IPS-NIHi11 (cell line): ENCODE results near the gene CCT6B.
"Not testable (repeated sequence)": the region's sequence is repeated elsewhere in the genome, so short reads cannot be mapped to it uniquely, and the experiment has no call there.

Experiments used
- DNase-seq: peaks from one replicate; pipeline ENCODE4 v3.0.0; 2012; ENCODE audit warnings: mixed read lengths, low spot score

Gene CCT6B

GRCh38 chr17:34961093-34961911 lies at the start of gene CCT6B, which contains the start of gene ZNF830:
Gene CCT6B (minus strand): TSS chr17:34961460. CDS start chr17:34961393, 67 bp downstream.
Gene ZNF830 (plus strand): TSS chr17:34961540. CDS start chr17:34961567, 27 bp downstream.
- DNase-seq: peak; percentile 99

- no peak for DNase-seq
These were observed 48.8 kb upstream of the CCT6B start for GRCh38 chr17:35010093-35010492.

GRCh38 chr17:35006961-35007360 lies 45.7 kb upstream of the CCT6B start:
- no peak for DNase-seq

GRCh38 chr17:35006345-35006744 lies 45.1 kb upstream of the CCT6B start:
- no peak for DNase-seq

- no peak for DNase-seq
These were observed 42.5 kb upstream of the CCT6B start for GRCh38 chr17:35003778-35004177.

GRCh38 chr17:35002876-35003551 lies 41.8 kb upstream of the CCT6B start:
- DNase-seq: no peak

- no peak for DNase-seq
These were observed 40.3 kb upstream of the CCT6B start for GRCh38 chr17:35001549-35001948.

- not testable (repeated sequence) for DNase-seq
These were observed 39.7 kb upstream of the CCT6B start for GRCh38 chr17:35000965-35001364.

GRCh38 chr17:34999456-34999855 lies 38.2 kb upstream of the CCT6B start:
- no peak for DNase-seq

- DNase-seq: peak; percentile 84
These were observed 36.9 kb upstream of the CCT6B start for GRCh38 chr17:34998205-34998604.

- DNase-seq: no peak
These were observed 36.1 kb upstream of the CCT6B start for GRCh38 chr17:34997355-34997862.

GRCh38 chr17:34996422-34997285 lies 35.4 kb upstream of the CCT6B start:
- no peak for DNase-seq

GRCh38 chr17:34993031-34993430 lies 31.8 kb upstream of the CCT6B start:
- no peak for DNase-seq

- DNase-seq: no peak
These were observed 30.3 kb upstream of the CCT6B start for GRCh38 chr17:34991606-34992005.

GRCh38 chr17:34990921-34991365 lies 29.7 kb upstream of the CCT6B start:
- DNase-seq: no peak

GRCh38 chr17:34989473-34989872 lies 28.2 kb upstream of the CCT6B start:
- no peak for DNase-seq

GRCh38 chr17:34988644-34989043 lies 27.4 kb upstream of the CCT6B start:
- DNase-seq: no peak

GRCh38 chr17:34987232-34987631 lies 26.0 kb upstream of the CCT6B start:
- no peak for DNase-seq

- no peak for DNase-seq
These were observed 20.4 kb upstream of the CCT6B start for GRCh38 chr17:34981538-34982241.

- DNase-seq: peak; percentile 88
These were observed 19.6 kb upstream of the CCT6B start for GRCh38 chr17:34980681-34981537.

GRCh38 chr17:34980353-34980680 lies 19.1 kb upstream of the CCT6B start, which contains the start of gene LIG3:
Gene LIG3 (plus strand): TSS chr17:34980512. CDS start chr17:34983006, 2,494 bp downstream.
- DNase-seq: peak; percentile 96
